Hindlimb muscle (tissue), 1 donor: ENCODE data around the gene SLC22A23. TPM values are rescaled to one million over a fixed set of nuclear protein-coding genes. Genes with fewer than 3 reads are reported as not detected.

ENCODE experiments used
- DNase-seq: peaks from one replicate; pipeline ENCODE4 v3.0.0-alpha.2; 2013
- polyA plus RNA-seq: library from polyadenylated mRNA; unstranded; fragments of 120-200 nt; gene quantifications from one replicate; pipeline ENCODE4 v1.2.1, GENCODE V29; 2013; ENCODE audit not compliant: insufficient read length

SLC22A23 gene
- polyA plus RNA-seq, 1 donor, result 3.5 TPM

- DNase-seq, result no peak
These were observed 104.9 kb downstream of the SLC22A23 start for GRCh38 chr6:3351829-3352524.

GRCh38 chr6:3351105-3351676 is 105.7 kb downstream of the SLC22A23 start:
- no peak for DNase-seq

GRCh38 chr6:3350252-3350796 is 106.5 kb downstream of the SLC22A23 start:
- DNase-seq, result no peak

- no peak for DNase-seq
These were observed 107.2 kb downstream of the SLC22A23 start for GRCh38 chr6:3349388-3350251.

DNA sequence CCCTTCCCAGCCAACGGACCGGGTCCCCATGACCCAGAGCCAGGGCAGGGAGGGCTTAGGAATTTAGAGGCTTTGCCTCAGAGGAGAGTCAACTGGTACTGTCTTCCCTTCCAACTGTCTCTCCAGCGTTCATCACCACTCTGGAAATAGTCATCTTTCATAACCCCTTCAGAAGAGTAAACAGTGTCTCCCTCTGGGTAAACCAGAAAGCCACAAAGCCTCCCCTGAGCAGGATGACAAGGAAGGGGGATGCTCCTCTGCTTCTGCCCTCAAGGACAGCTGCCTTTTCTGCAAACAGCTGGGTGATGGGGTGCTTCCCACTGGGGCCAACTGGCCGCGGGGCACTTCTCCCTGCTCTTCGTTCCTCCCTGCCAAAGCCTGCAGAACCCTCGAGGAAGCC is 108.0 kb downstream of the SLC22A23 start:
- no peak for DNase-seq

- DNase-seq, result no peak
These were observed 109.0 kb downstream of the SLC22A23 start for GRCh38 chr6:3347826-3348225.

DNA sequence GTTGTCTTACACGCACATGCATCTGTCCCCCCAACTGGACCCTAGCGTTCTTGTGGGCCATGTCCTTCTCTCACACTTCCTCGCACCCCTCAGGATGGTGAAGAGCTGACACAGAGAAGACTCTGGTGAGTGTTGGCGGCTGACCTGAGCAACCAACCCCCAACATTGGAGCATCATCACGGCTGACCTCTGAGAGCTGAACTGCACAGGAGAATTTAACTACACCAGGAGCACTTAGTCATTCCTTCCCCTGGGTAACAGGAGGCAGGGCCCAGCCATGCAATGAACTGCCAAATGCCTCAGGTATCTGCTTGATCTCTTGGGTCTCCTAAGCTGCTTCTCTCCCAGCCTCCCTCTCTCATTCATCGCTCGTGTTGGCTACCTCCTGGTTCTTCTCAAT is 109.6 kb downstream of the SLC22A23 start:
- DNase-seq, result no peak

DNA sequence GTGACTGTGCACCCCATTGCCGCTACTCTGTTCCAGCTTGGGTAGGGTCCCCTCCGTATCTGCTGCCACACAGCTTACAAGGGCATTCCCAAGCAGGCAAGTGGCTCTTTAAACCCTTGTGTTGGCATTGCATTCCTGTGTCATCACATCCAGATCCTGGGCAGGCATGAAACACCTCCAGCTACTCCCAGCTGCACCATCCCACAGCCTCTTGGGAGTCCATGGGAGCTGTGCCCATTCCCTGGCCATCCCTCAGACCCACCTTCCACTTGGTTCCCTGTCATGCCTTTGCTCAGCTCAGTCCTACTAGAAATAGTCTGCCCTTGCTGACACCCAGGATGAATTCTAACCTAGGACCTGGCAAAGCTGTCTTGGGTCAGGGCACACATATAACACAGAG is 110.4 kb downstream of the SLC22A23 start:
- no peak for DNase-seq

DNA sequence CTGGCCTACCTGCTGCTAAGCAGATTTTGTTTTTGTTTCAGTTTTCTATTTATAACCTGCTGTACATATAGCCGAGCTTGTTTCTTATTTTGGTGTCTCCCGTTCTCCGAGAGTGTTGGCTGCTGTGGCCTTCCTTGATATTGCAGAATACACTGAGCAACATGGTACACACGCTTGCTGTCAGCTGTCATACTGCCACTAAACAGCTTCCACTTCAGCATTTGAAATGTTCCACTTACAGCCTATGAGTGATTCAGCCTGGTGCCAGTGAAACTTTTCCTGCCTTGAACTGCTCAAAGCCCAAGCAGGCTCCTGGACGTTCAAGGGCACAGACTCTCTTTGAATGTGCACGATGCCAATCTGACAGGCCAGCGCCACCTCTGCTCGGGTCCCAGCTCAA is 111.0 kb downstream of the SLC22A23 start:
- no peak for DNase-seq

DNA sequence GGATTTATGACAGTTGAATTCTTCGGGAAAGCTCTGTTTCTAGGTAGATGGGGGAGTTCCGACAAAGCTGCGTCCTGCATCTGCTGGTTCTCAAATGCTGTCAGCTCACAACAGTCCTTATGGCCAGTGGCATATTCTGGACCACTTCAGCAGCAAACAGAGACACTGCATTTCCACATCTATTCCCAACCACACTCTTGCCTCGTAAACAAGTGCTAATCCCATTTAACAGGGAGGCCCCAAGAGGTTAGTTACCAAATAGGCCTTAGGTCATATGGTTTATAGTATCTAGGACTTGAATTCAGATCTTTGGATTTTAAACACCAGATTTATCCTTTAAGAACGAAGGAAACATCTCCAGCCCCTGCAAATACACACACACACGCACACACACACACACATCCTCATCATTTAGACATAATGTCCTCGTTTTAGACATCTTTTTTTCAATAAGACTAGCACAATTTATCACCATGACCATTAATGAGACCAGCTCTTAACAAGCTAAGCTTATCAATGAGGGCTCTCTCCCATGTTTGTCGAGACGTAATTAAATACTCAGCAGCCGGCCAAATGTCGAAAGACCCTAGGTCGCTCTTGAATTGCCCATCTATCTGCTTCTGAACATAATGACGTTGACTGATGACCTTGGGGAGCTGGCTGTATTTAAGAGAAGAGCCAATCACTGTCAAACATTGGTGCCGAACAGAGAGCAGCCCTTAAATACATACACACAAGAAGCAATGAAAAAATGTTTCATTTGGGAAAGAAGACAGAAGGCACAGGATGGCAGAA is 113.6 kb downstream of the SLC22A23 start:
- DNase-seq, result no peak

DNA sequence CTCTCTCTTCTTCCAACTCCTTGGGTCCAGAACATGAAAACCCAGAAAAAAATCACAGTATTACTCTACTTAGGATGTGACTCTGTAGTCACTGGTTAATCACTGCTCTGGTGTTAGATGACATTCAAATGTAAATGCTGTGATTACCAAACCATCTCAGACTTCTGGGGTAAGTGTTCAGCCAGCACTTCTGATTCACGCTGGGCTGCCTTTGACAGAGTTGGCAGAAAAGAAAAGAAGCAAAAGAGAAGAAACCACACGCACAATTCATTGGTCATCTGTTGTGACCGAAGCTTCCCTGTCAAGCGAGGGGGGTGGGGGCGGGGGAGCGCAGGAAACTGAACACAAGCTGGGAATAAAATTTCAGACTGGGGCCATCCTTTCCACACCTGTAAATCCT is 115.4 kb downstream of the SLC22A23 start:
- peak; percentile 47 for DNase-seq

DNA sequence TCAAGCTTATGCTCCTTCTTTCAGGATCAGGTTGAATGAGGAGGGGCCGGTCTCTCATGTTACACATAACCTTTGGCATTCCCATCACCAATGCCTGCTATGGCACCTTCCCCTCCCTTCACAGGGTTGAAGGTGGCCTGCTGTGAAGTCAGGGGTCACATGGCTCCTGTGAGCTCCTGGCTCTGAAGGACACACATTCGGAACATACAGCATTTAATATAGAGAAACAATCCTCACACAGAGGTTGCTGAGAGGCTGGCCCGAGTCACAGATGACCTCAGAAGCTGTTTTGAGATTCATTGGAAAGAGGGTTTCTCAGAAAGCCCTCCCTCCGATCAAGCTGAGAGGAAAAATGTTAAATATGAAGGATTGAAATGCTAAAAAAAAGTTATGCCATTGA is 116.0 kb downstream of the SLC22A23 start:
- peak; percentile 30 for DNase-seq

DNA sequence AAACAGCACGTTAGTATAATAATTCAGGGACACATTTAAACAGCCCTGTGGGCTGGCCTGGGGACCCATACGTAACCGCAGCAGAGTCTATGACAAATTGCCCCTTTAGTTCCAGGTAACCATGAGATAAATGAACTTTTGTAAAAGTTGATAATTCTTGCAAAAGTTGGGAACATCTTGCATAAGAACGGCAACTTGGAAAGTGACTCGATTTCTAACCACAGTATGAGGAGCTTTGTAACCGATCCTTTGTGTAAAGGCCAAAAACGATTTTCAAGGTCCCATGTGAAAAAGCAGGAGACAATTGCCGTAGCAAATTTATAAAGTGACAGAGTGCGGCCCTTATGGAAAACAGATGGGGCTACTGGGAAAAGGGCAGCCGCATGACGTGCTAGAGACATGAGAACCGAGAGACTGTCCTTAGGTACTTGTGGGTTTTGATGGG is 116.5 kb downstream of the SLC22A23 start:
- DNase-seq, result peak; percentile 10

DNA sequence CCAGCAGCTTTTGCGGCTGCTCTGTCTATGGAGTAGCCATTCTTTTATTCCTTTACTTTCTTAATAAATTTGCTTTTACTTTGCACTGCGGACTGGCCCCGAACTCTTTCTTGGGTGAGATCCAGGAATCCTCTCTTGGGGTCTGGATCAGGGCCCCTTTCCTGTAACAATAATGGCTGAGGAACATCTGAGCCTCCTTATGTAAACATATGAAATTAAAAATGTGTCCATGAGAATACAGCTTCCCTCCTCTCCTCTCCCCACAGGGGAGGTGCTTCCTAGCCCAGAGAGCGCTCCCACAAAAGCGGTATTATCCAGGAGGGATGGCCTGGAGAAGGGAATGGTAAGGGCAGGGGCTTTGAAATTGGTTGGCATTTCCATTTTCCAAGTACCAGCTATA is 117.0 kb downstream of the SLC22A23 start:
- peak; percentile 27 for DNase-seq

DNA sequence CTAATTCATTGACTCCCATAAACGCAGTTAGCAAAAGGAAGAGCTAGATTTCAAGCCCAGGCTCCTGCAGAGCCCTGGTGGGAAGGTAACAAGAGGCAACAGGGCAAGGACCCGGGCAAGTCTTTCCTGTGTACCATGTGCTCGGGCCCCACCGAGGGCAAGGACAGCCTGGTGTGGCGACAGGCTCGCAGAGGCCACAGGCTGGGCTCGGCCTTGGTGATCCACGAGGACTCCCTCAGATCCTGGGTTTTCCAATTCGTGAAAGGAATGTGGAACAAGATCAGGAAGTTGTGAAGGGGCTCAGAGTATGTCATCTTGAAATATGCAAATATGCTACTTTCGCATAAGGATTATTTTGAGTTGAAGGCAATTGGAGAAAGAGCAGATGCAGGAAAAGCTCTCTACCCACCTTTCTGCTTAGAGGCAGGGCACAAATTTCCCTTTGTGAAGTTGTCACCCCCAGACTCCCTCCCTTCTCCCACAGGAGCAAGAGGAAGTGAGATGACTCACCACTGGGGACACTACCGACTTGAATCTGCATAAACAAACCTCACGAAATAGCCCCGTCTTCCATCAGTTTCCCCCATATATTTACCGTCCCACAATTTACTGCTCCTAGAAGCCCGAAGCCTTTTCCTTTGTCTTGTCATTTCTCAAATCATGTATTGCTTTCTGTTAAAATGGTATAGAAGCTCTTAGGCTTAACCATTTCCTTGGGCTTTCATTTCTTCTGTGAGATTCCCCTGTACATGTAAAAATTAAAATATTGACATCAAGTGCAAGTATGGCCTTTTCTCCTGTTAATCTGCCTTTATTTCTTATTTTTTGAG is 119.1 kb downstream of the SLC22A23 start:
- DNase-seq, result no peak

GRCh38 chr6:3336859-3337515 is 119.9 kb downstream of the SLC22A23 start:
- no peak for DNase-seq

DNA sequence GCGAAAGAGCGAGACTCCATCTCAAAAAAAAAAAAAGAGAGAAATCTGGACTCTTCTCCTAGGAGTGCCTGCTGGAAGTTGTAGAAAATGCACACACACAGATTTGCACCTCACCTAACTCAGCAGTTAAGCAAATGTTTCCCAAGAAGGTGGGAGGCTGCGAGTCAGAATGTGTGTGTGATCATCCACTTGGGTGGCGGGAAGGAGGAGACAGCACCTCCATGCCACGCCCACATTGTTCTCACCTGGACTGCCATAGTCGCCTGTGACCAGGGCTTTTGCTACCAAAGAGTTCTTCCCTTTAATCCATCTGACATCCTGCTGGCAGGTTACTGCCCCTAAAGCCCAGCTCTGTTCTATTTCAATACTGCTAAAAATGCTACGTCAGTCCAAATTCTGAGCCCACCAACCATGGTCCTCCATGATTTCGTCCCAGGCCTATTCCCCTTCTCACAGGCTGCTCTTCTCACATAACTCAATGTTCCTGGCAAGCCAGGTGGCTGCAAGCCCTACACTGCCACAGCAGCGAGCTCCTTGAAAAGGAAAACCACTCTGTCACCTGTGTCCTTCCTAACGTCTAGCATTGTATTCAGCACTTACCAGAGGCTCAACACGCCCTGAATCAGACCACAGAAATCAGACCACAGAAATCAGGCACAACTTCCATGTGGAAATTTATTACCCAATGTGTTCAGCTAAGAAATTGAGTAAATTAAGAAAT is 120.6 kb downstream of the SLC22A23 start:
- no peak for DNase-seq

DNA sequence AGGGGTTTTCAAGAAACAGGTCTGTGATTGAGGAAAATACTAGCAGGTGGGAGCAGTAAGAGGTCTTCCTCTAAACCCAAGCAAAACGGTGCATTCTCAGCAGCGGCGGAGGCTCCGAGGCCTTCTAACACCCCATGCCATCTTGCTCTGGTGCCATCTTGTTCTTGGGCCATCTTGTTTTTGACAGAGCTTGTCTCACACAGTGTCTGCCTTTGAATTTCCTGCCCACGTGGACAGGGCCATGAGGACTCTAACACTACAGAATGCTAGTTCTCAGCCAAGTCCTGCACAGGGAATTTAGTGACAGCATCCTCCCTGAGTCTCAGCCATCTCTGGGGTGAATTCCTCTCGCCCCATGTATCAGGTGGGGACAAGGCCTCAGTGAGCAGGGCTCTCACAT is 121.7 kb downstream of the SLC22A23 start:
- no peak for DNase-seq

- DNase-seq, result peak; percentile 18
These were observed 122.3 kb downstream of the SLC22A23 start for GRCh38 chr6:3334555-3334954.

DNA sequence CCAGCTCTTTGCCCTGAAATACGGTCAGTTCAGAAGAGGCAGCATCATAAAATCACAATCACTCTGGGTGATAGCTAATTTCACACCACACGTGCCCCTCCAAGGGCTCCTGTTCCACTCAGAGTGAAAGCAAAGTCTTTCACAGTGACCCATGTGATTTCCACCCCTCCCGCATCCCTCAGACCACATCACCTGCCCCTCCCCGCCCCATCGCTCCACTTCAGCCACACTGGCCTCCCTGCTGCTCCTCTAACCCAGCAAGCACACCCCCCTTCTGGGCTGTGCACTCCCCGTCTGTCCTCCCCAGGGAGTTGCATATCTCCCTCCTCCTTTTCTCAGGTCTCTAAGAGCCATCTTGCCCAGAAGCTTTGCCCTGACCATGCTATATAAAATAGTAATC is 123.6 kb downstream of the SLC22A23 start:
- DNase-seq, result no peak
